Peyer's patch (tissue), 4 donors: ENCODE results near the gene LTBP2. TPM values are rescaled to one million over a fixed set of nuclear protein-coding genes. Genes with fewer than 3 reads are reported as not detected.
A peak's percentile ranks its signal among the peaks of the same experiment; 100 is the strongest.
"Not testable (repeated sequence)": the region's sequence is repeated elsewhere in the genome, so short reads cannot be mapped to it uniquely, and the experiment has no call there.

Experiments
- DNase-seq, 3 donors: peaks; one replicate each; pipeline ENCODE4 v3.0.0-alpha.2; 2017 to 2019
- H3K27ac ChIP-seq, 4 donors: fragments of 200-600 bp; sonication (generic); one replicate each; pipeline ENCODE4 v1.5.1; 2016 to 2019
- H3K27me3 ChIP-seq, 2 donors: fragments of 200-600 bp; sonication (generic); one replicate each; pipeline ENCODE4 v1.5.1; 2019
- H3K36me3 ChIP-seq, 3 donors: fragments of 200-600 bp; sonication (generic); one replicate each; pipeline ENCODE4 v1.5.1; 2016 to 2019
- H3K4me1 ChIP-seq, 4 donors: fragments of 200-600 bp; sonication (generic); one replicate each; pipeline ENCODE4 v1.5.1; 2016 to 2019
- H3K4me3 ChIP-seq, 4 donors: fragments of 200-600 bp; sonication (generic); 1 replicate in 3 of 4; 2 replicates in 1 of 4; pipeline ENCODE4 v1.5.1; 2016 to 2019; ENCODE audit warnings: mild to moderate bottlenecking in 1 of 4
- H3K9me3 ChIP-seq, 4 donors: fragments of 200-600 bp; sonication (generic); one replicate each; pipeline ENCODE4 v1.5.1; 2016 to 2019; ENCODE audit warnings: mild to moderate bottlenecking in 1 of 4
- POLR2A ChIP-seq, 2 donors: fragments of 450-650 bp; IDR thresholded peaks; one replicate each; pipeline ENCODE4 v1.5.1; 2017; ENCODE audit warnings: antibody characterized with exemption in 2 of 2, mild to moderate bottlenecking in 2 of 2, moderate library complexity in 2 of 2
- total RNA-seq, 4 donors: library from RNA; depleted of rRNA; stranded (reverse); fragments of >200 nt; gene quantifications; one replicate each; pipeline ENCODE4 v1.1.0, GENCODE V29; 2016
- TF ChIP-seq, protein P1 (sequence below), 6 experiments: fragments of 450-650 bp in 4 of 6; fragments of 200-600 bp in 2 of 6; sonication (generic) in 1 of 6; IDR thresholded peaks; one replicate each; pipeline ENCODE4 v1.5.1; 2017 to 2019; ENCODE audit warnings: antibody characterized with exemption in 6 of 6, mild to moderate bottlenecking in 3 of 6, moderate library complexity in 1 of 6

LTBP2 gene
- total RNA-seq, 4 donors from 2014 or later, result 10.7 to 34.7 (median 16.0) TPM

DNA sequence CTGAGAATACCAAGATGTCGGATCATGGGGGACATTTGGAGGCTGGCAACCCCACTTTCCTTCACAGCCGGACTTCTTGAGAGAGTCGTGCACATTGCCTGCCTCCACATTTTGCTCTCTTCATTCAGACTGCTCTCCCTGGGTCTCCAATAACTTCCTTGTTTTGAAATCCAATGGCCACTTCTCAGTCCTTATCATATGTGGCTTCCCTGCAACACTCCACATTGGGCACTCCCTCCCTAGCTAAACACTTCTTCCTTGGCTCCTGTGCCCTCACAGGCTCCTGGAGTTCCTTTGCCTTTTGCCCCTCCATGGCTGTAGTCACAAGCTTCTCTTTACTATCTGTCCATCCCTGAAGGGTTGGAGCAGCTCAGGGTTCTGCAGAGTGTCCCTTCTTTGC, 149.0 kb downstream of the LTBP2 start:
- H3K4me1 ChIP-seq, result no peaks in the 10 kb centered on the region
- H3K27me3 ChIP-seq, result no peaks in the 10 kb centered on the region
- DNase-seq, result no peak
- no peak overlapping the region for H3K4me3 ChIP-seq
- no peaks in the 10 kb centered on the region for H3K9me3 ChIP-seq
- H3K36me3 ChIP-seq, result no peaks in the 10 kb centered on the region
- TF ChIP-seq, protein P1, sequence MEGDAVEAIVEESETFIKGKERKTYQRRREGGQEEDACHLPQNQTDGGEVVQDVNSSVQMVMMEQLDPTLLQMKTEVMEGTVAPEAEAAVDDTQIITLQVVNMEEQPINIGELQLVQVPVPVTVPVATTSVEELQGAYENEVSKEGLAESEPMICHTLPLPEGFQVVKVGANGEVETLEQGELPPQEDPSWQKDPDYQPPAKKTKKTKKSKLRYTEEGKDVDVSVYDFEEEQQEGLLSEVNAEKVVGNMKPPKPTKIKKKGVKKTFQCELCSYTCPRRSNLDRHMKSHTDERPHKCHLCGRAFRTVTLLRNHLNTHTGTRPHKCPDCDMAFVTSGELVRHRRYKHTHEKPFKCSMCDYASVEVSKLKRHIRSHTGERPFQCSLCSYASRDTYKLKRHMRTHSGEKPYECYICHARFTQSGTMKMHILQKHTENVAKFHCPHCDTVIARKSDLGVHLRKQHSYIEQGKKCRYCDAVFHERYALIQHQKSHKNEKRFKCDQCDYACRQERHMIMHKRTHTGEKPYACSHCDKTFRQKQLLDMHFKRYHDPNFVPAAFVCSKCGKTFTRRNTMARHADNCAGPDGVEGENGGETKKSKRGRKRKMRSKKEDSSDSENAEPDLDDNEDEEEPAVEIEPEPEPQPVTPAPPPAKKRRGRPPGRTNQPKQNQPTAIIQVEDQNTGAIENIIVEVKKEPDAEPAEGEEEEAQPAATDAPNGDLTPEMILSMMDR (IDR thresholded peaks at IDR 0.05), result no peak
- no peak for TF ChIP-seq POLR2A (IDR thresholded peaks at IDR 0.05)
- H3K27ac ChIP-seq, result no peak overlapping the region

DNA sequence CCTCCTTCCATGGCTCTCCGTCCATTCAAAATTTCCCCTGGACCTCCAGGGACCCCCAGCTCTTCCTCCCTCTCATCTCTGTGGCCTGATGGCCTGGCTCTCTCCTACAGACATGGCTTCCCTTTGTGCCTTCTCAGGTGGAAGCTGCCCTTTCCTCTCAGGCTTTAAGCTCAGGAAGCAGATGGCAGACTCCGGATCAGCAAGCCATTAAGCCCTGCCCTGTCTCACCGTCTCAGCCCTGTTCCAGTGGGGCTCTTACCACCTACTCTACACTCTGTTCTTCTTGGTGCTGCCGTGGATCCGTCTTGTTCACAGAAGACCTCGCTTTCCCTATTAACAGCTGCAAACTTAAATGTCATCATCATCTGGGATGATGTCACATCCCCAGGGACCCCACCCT, 152.1 kb downstream of the LTBP2 start:
- no peak overlapping the region for H3K27ac ChIP-seq
- no peaks in the 10 kb centered on the region for H3K27me3 ChIP-seq
- TF ChIP-seq, protein P1 (IDR thresholded peaks at IDR 0.05), result no peak
- no peak for TF ChIP-seq POLR2A (IDR thresholded peaks at IDR 0.05)
- DNase-seq, result no peak
- no peaks in the 10 kb centered on the region for H3K36me3 ChIP-seq
- H3K4me1 ChIP-seq, result no peaks in the 10 kb centered on the region
- H3K9me3 ChIP-seq, result no peaks in the 10 kb centered on the region
- no peak overlapping the region for H3K4me3 ChIP-seq

- H3K4me3 ChIP-seq, result no peak overlapping the region
- DNase-seq, result no peak
Measured at GRCh38 chr14:74459289-74459946, 152.6 kb downstream of the LTBP2 start.

DNA sequence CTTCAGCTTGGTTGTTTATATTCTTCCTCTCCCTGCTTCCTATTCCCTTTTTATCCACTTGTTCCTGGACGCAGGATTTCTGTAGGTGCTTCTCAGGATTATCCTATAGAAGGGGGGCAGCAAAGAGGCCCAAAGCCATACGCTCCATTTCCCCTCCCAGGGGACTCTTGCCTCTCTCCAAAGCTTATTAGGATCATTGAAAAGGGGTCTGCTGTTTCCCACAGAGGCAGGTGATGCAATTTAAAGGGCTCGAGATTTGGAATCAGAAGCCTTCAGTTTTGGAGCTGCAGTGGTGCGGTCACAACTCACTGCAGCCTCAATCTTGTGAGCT, 154.5 kb downstream of the LTBP2 start:
- no peaks in the 10 kb centered on the region for H3K27me3 ChIP-seq

More at GRCh38 chr14:74459289-74459946, 152.6 kb downstream of the LTBP2 start:
- Histone ChIP-seq H3K27ac (no peak overlapping the region), H3K36me3 (no peaks in the 10 kb centered on the region), H3K4me1 (no peaks in the 10 kb centered on the region), H3K9me3 (no peaks in the 10 kb centered on the region), H3K27me3 (no peaks in the 10 kb centered on the region)
- TF ChIP-seq, protein P1 (IDR thresholded peaks at IDR 0.05), result peak in 4 of 6 experiments; percentile 26 to 40 (median 33)
- no peak for TF ChIP-seq POLR2A (IDR thresholded peaks at IDR 0.05)

DNA sequence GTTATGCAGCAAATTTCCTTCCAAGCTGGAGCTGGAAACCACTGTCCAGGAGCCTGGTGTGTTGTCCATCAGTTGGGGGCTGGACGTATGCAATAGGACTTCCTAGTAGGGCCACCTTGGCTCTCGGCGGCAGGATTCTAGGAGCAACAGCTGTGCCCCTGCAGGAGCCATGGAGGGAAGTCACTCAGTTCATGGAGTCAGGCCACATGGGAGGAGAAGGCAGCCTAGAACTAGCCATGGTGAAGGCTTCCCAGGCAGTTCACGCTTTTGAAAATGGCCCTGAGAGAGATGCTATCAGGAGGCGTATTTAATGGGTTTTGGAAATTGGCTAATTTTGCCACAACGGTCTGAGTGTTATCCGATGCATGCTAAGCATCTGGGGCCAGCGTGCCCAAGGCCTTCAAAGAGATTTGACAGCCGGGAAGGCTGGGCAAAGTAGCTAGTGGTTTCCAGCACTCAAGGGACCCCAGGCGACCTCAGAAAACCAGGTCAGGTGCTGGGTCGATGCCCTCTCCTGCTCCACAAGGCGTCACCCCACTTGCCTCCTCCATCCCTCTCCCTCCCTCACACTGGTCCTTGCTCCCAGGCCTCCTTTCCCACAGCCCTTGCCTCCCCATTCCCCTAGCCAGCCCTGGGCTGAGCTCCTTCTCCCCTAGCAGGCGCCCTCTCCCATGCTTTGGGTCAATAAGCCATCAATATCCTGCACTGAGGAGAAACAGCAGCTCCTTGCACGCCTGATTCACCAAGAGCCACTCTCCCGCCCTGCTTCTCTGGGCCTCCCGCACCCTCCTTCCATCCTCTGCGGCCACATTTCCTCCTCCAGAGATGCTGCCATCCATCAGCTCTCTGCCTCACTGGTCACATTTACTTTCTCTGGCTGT, 155.1 kb downstream of the LTBP2 start:
- Histone ChIP-seq H3K27ac (no peak overlapping the region), H3K36me3 (no peaks in the 10 kb centered on the region), H3K4me3 (no peak overlapping the region), H3K4me1 (no peaks in the 10 kb centered on the region), H3K27me3 (no peaks in the 10 kb centered on the region), H3K9me3 (no peaks in the 10 kb centered on the region)
- no peak for DNase-seq
- no peak for TF ChIP-seq POLR2A (IDR thresholded peaks at IDR 0.05)
- TF ChIP-seq, protein P1 (IDR thresholded peaks at IDR 0.05), result no peak

More for the DNA sequence above, 154.5 kb downstream of the LTBP2 start:
- H3K9me3 ChIP-seq, result no peaks in the 10 kb centered on the region
- no peak for TF ChIP-seq POLR2A (IDR thresholded peaks at IDR 0.05)
- TF ChIP-seq, protein P1 (IDR thresholded peaks at IDR 0.05), result no peak
- no peaks in the 10 kb centered on the region for H3K4me1 ChIP-seq
- H3K36me3 ChIP-seq, result no peaks in the 10 kb centered on the region
- no peak overlapping the region for H3K27ac ChIP-seq
- no peak overlapping the region for H3K4me3 ChIP-seq
- no peak for DNase-seq

DNA sequence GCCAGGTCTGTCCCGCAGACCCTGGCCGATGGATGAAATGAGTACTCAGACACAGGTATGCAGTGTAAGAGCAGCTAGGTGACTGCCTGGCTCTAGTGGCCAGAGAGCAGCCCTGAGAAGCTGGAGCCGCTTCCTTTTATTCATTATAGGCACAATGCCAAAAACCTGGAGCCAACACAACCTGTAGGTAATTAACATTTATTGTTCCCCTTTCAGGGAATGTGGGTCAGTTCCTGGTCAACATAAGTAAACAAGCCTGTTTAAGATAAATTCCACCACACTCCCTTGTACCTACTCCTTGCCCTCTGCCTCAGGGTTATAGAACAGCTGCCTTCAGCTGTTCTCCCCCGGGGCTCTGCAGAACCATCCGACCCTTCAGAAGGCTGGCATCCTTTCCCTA, 157.6 kb downstream of the LTBP2 start:
- not testable (repeated sequence) for H3K4me1 ChIP-seq, H3K9me3 ChIP-seq, H3K4me3 ChIP-seq, H3K27me3 ChIP-seq, H3K36me3 ChIP-seq, H3K27ac ChIP-seq
- DNase-seq, result peak in 1 of 3 donors; percentile 9
